ENCODE measurements around the gene LYRM1. TPM values are rescaled to one million over a fixed set of nuclear protein-coding genes. Genes with fewer than 3 reads are reported as not detected.
A peak's percentile ranks its signal among the peaks of the same experiment; 100 is the strongest.

The LYRM1 gene
- total and polyA plus RNA-seq, 2 of the 4 experiments (the other 2 are of a cell fraction), result 19.0 to 35.0 TPM

GRCh38 chr16:20881503-20881878 lies 19.1 kb upstream of the LYRM1 start:
- Histone ChIP-seq H2BK120ac (ENCODE audit: low read depth, low read length) (no peak overlapping the region), H3K9me1 (ENCODE audit: insufficient read depth, low read length) (peaks cover 27% of the 10 kb centered on the region), H4K8ac (ENCODE audit: low read depth in 2 of 2, low read length in 2 of 2) (no peak overlapping the region), H2AFZ (replicated peaks; ENCODE audit: low read length, poor library complexity) (no peak overlapping the region), H3K18ac (ENCODE audit: low read depth, low read length) (peak overlapping the region; percentile 18; the same call in 1 of the 2 replicates), H3K27ac (ENCODE audit: insufficient read depth, low read length) (no peak overlapping the region), H3K4ac (ENCODE audit: low read depth, low read length) (no peak overlapping the region), H2AK9ac (replicated peaks; ENCODE audit: low read depth, low read length, poor library complexity) (no peak overlapping the region), H2AK5ac (ENCODE audit: low read depth, low read length) (peak overlapping the region; percentile 0; the same call in 1 of the 2 replicates), H3K4me3 (ENCODE audit: insufficient read depth, low read depth, low read length) (no peak overlapping the region), H2BK20ac (ENCODE audit: low read depth, low read length) (no peak overlapping the region), H3K79me1 (ENCODE audit: low read depth in 1 of 2, low read length in 2 of 2) (peaks cover 26 to 86% of the 10 kb centered on the region in 2 experiments), H2BK5ac (ENCODE audit: low read depth, low read length, poor library complexity, severe bottlenecking) (peak overlapping the region; percentile 53), H3K9me3 (ENCODE audit: control insufficient read depth, insufficient read depth, low read length) (no peaks in the 10 kb centered on the region), H3K4me2 (ENCODE audit: low read depth, low read length) (peak overlapping the region; percentile 37; the same call in 1 of the 2 replicates), H3K36me3 (ENCODE audit: control insufficient read depth, insufficient read depth, low read length) (no peaks in the 10 kb centered on the region), H3K23ac (ENCODE audit: low read depth, low read length) (peak overlapping the region; percentile 41), H3K27me3 (ENCODE audit: control insufficient read depth, insufficient read depth, low read length) (no peaks in the 10 kb centered on the region), H3K4me1 (ENCODE audit: control insufficient read depth, insufficient read depth, low read length) (peaks cover 19% of the 10 kb centered on the region), H3K9ac (ENCODE audit: low read depth, low read length) (no peak overlapping the region), H4K91ac (ENCODE audit: insufficient read depth, low read depth, low read length) (no peak overlapping the region), H4K20me1 (ENCODE audit: insufficient read depth, low read length) (peaks cover 61% of the 10 kb centered on the region; the same call in 1 of the 2 replicates), H3K56ac (ENCODE audit: extremely low read depth, insufficient read depth, low read length) (no peak overlapping the region), H4K5ac (ENCODE audit: low read depth, low read length) (no peak overlapping the region), H3K14ac (replicated peaks; ENCODE audit: low read depth, low read length) (peak overlapping the region; percentile 5; the same call in 1 of the 2 replicates), H2BK15ac (ENCODE audit: low read depth, low read length) (no peak overlapping the region)
- DNase-seq, result no peak
- no peak for ATAC-seq (ENCODE audit: low read depth)
- no TSS peak for BruUV-seq (replicated peaks)
- dilution Hi-C loops (cut with HindIII; ENCODE audit: low sequenced_read_pairs, unreplicated experiment), result no loop called here
- TF ChIP-seq RAD21 (IDR thresholded peaks at IDR 0.05; ENCODE audit: low read length) (no peak), CTCF (conservative IDR thresholded peaks at IDR 0.05; ENCODE audit: low read depth, low read length) (no peak), NFE2L2 (IDR thresholded peaks at IDR 0.05; ENCODE audit: low read depth, low read length) (no peak), SMC3 (IDR thresholded peaks at IDR 0.05; ENCODE audit: low read depth, low read length) (no peak)
- intact Hi-C loops (cut with micrococcal nuclease), result no loop called here
- WGBS, 2 experiments (ENCODE audit: extremely low coverage in 2 of 2, insufficient read length in 1 of 2), result 82% methylated on average over 3 of the region's 6 CpGs; no CpG with 5 or more reads in 1 of the 2 experiments
- ChIA-PET CTCF (interaction anchor here (0.6 kb wide), 1 partner anchor 13 kb away, joined by 3 read pairs; no protein-coding TSS in a partner anchor), POLR2A (ENCODE audit: unreplicated experiment) (no interaction called here)
- in situ Hi-C loops (cut with MboI; ENCODE audit: low sequenced_read_pairs), result no loop called here

Measured in IMR-90 (cell line).